Spleen (tissue), 7 donors: ENCODE data around the gene ABCC5.

Experiments
- POLR2A ChIP-seq, 3 donors: fragments of 450-650 bp; IDR thresholded peaks; one replicate each; pipeline ENCODE4 v1.5.1; 2017; ENCODE audit warnings: antibody characterized with exemption in 3 of 3, mild to moderate bottlenecking in 1 of 3
- POLR2AphosphoS5 ChIP-seq, 3 donors: sonication (generic); formaldehyde crosslinking; IDR thresholded peaks; one replicate each; pipeline ENCODE4 v1.5.1; 2017; ENCODE audit warnings: antibody characterized with exemption in 3 of 3
- TF ChIP-seq, protein P1 (sequence below), 11 experiments: fragments of 200-600 bp in 7 of 11; fragments of 450-650 bp in 4 of 11; sonication (generic) in 4 of 11; IDR thresholded peaks in 8 of 11; conservative IDR thresholded peaks in 3 of 11; 1 replicate in 7 of 11; 2 replicates in 4 of 11; pipeline versions ENCODE4 v1.4.0 to v1.8.0; 2016 to 2021; ENCODE audit warnings: antibody characterized with exemption in 11 of 11, inconsistent platforms in 4 of 11, mild to moderate bottlenecking in 1 of 11
- donor health status: DM: no; HTN: no; CAD: no; lungs with moderate emphysema.
- donor health status: DM: no; HTN: no; CAD: no.
- donor health status: DM: no; HTN: no; CAD: no.

DNA sequence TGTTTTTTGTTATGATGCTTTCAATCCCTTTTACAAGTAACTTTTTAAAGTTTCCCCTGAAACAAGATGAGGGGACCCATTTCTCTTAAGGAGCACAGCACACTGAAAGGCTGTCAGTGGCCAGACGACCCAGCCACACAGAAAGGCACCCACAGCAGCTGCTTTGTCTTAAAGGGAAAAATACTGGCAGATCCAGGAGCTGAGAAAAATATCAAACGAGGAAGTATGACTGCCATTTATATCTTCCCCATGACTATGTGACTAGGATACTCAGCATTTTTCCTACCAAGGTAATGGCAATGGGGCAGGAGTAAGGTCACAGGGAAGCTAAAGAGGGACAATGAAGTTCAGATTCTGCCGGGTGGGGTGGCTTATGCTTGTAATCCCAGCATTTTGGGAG lies 15.9 kb downstream of the ABCC5 start:
- TF ChIP-seq, protein P1, sequence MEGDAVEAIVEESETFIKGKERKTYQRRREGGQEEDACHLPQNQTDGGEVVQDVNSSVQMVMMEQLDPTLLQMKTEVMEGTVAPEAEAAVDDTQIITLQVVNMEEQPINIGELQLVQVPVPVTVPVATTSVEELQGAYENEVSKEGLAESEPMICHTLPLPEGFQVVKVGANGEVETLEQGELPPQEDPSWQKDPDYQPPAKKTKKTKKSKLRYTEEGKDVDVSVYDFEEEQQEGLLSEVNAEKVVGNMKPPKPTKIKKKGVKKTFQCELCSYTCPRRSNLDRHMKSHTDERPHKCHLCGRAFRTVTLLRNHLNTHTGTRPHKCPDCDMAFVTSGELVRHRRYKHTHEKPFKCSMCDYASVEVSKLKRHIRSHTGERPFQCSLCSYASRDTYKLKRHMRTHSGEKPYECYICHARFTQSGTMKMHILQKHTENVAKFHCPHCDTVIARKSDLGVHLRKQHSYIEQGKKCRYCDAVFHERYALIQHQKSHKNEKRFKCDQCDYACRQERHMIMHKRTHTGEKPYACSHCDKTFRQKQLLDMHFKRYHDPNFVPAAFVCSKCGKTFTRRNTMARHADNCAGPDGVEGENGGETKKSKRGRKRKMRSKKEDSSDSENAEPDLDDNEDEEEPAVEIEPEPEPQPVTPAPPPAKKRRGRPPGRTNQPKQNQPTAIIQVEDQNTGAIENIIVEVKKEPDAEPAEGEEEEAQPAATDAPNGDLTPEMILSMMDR (IDR thresholded peaks at IDR 0.05 in 8 of 11, conservative IDR thresholded peaks at IDR 0.05 in 3 of 11), result no peak
- TF ChIP-seq POLR2AphosphoS5 (IDR thresholded peaks at IDR 0.05) (no peak), POLR2A (IDR thresholded peaks at IDR 0.05) (no peak)
